Neural crest cell (in vitro differentiated cells): ENCODE data around the gene SDK1. TPM values are rescaled to one million over a fixed set of nuclear protein-coding genes. Genes with fewer than 3 reads are reported as not detected.

Source experiments
- DNase-seq: peaks from one replicate; pipeline ENCODE4 v3.0.0; 2021; ENCODE audit warnings: low read depth, mixed read lengths, low spot score
- H3K27ac Mint-ChIP-seq: one replicate; pipeline ENCODE4 v1.8.0; 2021; ENCODE audit warnings: mild to moderate bottlenecking, mixed read lengths; ENCODE audit not compliant: unreplicated experiment
- H3K27me3 Mint-ChIP-seq: 2 replicates; pipeline ENCODE4 v1.8.0; 2021; ENCODE audit warnings: low read depth, mild to moderate bottlenecking, mixed read lengths
- H3K36me3 Mint-ChIP-seq: 2 replicates; pipeline ENCODE4 v1.8.0; 2021; ENCODE audit warnings: low read depth, mild to moderate bottlenecking, mixed read lengths
- H3K4me1 Mint-ChIP-seq: 2 replicates; pipeline ENCODE4 v1.8.0; 2021; ENCODE audit warnings: mixed read lengths
- H3K4me3 Mint-ChIP-seq: one replicate; pipeline ENCODE4 v1.8.0; 2021; ENCODE audit warnings: mild to moderate bottlenecking, mixed read lengths
- H3K9me3 Mint-ChIP-seq: 2 replicates; pipeline ENCODE4 v1.8.0; 2021; ENCODE audit warnings: mixed read lengths
- total RNA-seq: library from RNA; stranded (reverse); gene quantifications from 2 replicates; pipeline ENCODE4 v1.2.1, GENCODE V29; 2021
- TF ChIP-seq, protein P1 (sequence below): fragments of 200-600 bp; sonication (generic); conservative IDR thresholded peaks from 2 replicates; pipeline ENCODE4 v1.5.0; 2021; ENCODE audit warnings: antibody characterized with exemption, mild to moderate bottlenecking

SDK1 gene
- total RNA-seq, 1 donor from 2014 or later: 11.6 TPM

DNA sequence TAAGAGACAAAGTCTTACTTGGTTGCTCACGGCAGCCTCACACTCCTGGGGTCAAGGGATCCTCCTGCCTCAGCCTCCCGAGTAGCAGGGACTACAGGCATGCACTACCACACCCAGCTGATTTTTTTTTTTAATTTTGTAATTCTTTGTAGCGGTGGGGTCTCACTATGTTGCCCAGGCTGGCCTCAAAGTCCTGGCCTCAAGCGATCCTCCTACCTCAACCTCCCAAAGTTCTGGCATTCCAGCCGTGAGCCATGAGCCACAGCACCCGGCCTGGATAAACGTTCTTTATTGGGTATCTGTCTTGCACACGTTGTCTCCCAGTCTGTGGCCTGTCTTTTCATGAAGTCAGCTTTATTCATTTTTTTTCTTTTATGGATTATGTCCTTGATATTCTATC lies 744.9 kb downstream of the SDK1 start:
- TF ChIP-seq, protein P1, sequence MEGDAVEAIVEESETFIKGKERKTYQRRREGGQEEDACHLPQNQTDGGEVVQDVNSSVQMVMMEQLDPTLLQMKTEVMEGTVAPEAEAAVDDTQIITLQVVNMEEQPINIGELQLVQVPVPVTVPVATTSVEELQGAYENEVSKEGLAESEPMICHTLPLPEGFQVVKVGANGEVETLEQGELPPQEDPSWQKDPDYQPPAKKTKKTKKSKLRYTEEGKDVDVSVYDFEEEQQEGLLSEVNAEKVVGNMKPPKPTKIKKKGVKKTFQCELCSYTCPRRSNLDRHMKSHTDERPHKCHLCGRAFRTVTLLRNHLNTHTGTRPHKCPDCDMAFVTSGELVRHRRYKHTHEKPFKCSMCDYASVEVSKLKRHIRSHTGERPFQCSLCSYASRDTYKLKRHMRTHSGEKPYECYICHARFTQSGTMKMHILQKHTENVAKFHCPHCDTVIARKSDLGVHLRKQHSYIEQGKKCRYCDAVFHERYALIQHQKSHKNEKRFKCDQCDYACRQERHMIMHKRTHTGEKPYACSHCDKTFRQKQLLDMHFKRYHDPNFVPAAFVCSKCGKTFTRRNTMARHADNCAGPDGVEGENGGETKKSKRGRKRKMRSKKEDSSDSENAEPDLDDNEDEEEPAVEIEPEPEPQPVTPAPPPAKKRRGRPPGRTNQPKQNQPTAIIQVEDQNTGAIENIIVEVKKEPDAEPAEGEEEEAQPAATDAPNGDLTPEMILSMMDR: no peak
- Mint-ChIP-seq H3K27ac (no peak overlapping the region), H3K27me3 (no peaks in the 10 kb centered on the region), H3K9me3 (no peaks in the 10 kb centered on the region), H3K4me3 (no peak overlapping the region), H3K4me1 (peaks cover 5% of the 10 kb centered on the region), H3K36me3 (no peaks in the 10 kb centered on the region)
- no peak for DNase-seq

DNA sequence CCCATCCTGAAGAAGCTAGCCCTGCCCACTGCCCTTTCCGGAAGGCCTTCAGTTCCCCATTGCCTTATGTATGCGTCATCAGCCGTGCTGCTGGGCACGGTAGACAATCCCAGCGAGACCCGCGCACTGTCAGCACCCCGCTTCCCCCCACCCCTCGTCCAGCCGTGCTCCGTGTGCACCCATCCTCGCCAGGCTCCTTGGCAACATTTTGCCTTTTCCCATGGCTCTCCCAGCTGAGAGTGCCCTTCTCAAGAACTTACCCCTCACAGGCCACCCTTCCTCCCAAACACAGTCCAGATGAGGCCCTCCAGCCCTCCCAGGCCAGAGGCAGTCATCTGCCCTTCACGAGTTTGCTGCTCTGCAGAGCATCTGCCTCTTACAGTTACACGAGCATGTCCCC lies 747.3 kb downstream of the SDK1 start:
- no peak overlapping the region for H3K4me3 Mint-ChIP-seq
- DNase-seq: no peak
- no peaks in the 10 kb centered on the region for H3K9me3 Mint-ChIP-seq
- no peaks in the 10 kb centered on the region for H3K4me1 Mint-ChIP-seq
- no peaks in the 10 kb centered on the region for H3K36me3 Mint-ChIP-seq
- H3K27me3 Mint-ChIP-seq: no peaks in the 10 kb centered on the region
- TF ChIP-seq, protein P1: no peak
- H3K27ac Mint-ChIP-seq: no peak overlapping the region

DNA sequence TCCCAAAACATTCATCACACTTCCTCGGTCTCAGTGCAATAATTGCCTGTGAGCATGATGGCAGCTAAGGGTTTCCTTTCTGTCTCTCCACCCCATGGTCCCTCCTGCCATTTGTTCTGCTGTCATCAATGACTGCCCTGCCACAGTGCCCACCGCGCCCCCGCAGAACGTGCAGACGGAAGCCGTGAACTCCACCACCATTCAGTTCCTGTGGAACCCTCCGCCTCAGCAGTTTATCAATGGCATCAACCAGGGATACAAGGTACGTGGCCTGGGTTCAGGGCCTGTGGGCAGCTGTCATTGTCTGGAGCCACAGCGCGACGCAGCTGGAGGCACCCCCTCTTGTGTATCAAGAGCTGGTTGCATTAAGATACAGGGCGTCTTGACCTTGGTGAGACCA lies 748.1 kb downstream of the SDK1 start:
- TF ChIP-seq, protein P1: no peak
- Mint-ChIP-seq H3K9me3 (no peaks in the 10 kb centered on the region), H3K4me1 (no peaks in the 10 kb centered on the region), H3K4me3 (no peak overlapping the region), H3K36me3 (no peaks in the 10 kb centered on the region), H3K27ac (no peak overlapping the region), H3K27me3 (no peaks in the 10 kb centered on the region)
- no peak for DNase-seq

DNA sequence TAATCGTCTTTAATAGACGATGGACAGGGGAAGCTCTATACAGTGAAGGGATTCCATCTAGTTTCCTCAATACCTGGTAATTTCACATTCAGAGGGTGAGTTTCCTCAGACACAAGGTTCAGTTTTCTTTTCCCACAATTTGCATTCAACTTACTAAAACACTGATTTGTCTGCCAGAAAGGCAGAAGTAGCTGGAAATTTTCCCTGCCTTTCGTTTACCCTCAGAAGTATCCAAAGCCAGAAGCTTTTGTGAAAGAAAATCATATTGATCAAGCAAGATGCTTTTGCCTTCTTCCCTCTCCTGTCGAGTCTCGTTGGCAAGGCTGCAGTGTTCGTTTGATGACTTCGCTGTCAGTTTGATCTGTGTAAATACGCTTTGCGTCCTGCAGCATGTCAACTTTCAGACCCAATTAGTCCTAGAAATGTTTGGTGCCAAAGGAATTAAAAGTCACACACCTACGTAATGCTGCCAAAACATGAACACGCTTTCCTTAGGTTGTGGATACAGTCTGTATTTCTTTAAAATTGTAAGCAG lies 749.1 kb downstream of the SDK1 start:
- TF ChIP-seq, protein P1: no peak
- no peak overlapping the region for H3K27ac Mint-ChIP-seq
- H3K27me3 Mint-ChIP-seq: no peaks in the 10 kb centered on the region
- no peaks in the 10 kb centered on the region for H3K4me1 Mint-ChIP-seq
- no peak for DNase-seq
- H3K4me3 Mint-ChIP-seq: no peak overlapping the region
- H3K9me3 Mint-ChIP-seq: no peaks in the 10 kb centered on the region
- peaks cover 4% of the 10 kb centered on the region for H3K36me3 Mint-ChIP-seq

DNA sequence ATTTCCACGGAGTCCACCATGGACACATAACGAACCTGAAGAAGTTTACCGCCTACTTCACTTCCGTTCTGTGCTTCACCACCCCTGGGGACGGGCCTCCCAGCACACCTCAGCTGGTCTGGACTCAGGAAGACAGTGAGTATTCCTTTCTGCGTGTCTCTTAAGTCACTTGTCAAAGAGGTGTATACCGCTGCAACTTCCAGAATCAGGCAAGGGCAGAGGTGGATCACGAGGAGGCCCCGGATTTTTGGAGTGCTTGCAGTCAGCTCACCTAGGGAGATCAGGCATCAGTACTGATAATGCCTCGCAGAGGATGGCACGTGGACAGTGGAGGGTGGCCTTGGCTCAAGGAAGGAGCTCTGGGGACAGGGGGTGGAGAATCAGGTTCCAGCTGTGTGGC lies 750.6 kb downstream of the SDK1 start:
- Mint-ChIP-seq H3K9me3 (no peaks in the 10 kb centered on the region), H3K4me3 (no peak overlapping the region), H3K27ac (no peak overlapping the region), H3K27me3 (no peaks in the 10 kb centered on the region), H3K36me3 (peaks cover 4% of the 10 kb centered on the region), H3K4me1 (no peaks in the 10 kb centered on the region)
- no peak for DNase-seq
- TF ChIP-seq, protein P1: no peak

DNA sequence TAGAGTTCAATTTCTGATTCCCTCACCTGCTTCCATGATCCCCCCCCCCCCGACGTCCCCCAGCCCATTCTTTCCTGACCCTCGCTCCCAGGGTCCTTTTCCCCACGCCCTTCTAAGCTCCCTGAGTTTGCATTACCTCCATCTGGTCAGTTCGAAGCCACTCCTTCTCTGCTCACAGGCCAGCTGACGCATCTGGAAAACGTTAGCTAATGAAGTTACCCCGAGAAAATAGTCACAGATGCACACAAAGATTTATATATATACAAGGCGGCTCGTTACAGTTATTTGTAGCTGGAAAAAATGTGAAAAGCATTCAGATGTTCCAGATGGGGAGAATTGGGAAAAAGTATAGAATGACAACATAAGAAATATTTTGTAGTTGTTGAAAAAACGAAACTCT lies 751.1 kb downstream of the SDK1 start:
- DNase-seq: no peak
- TF ChIP-seq, protein P1: no peak
- Mint-ChIP-seq H3K36me3 (peaks cover 4% of the 10 kb centered on the region), H3K4me1 (no peaks in the 10 kb centered on the region), H3K27me3 (no peaks in the 10 kb centered on the region), H3K4me3 (no peak overlapping the region), H3K27ac (no peak overlapping the region), H3K9me3 (no peaks in the 10 kb centered on the region)
